Pancreas (tissue), 10 donors: ENCODE measurements around the gene KIF5C. TPM values are rescaled to one million over a fixed set of nuclear protein-coding genes. Genes with fewer than 3 reads are reported as not detected.
A peak's percentile ranks its signal among the peaks of the same experiment; 100 is the strongest.

Source experiments
- ATAC-seq, 4 donors: fragments of 200-7000 bp; cut with Tn5 transposase; one replicate each; pipeline versions ENCODE4 v1.8.0 to v1.9.1; 2020; ENCODE audit warnings: mild to moderate bottlenecking in 4 of 4, moderate library complexity in 4 of 4
- DNase-seq, 6 donors: peaks; one replicate each; pipeline ENCODE4 v3.0.0-alpha.2; 2020
- FAIRE-seq: peaks from 2 replicates; lab custom pipeline; 2012; peaks lifted over from hg19 to GRCh38; lab: Jason Lieb, UNC
- H3K27ac ChIP-seq, 4 donors: fragments of 200-600 bp; sonication (generic); 1 replicate in 3 of 4; 2 replicates in 1 of 4; pipeline versions ENCODE4 v1.5.0 to v1.8.0; 2020
- H3K27me3 ChIP-seq, 4 donors: fragments of 200-600 bp; one replicate each; pipeline ENCODE4 v1.8.0; 2021
- H3K36me3 ChIP-seq, 3 donors: fragments of 200-600 bp; sonication (generic) in 1 of 3; one replicate each; pipeline versions ENCODE4 v1.5.0 to v1.8.0; 2020 to 2021
- H3K4me1 ChIP-seq, 3 donors: fragments of 200-600 bp; one replicate each; pipeline ENCODE4 v1.8.0; 2021
- H3K4me3 ChIP-seq, 4 donors: fragments of 200-600 bp; sonication (generic) in 2 of 4; one replicate each; pipeline versions ENCODE4 v1.5.0 to v1.8.0; 2020 to 2021
- H3K9me3 ChIP-seq, 4 donors: fragments of 200-600 bp; one replicate each; pipeline ENCODE4 v1.8.0; 2021
- WGBS, 2 donors: extraction: QIAGEN DNeasy Blood & Tissue Kit; methylation state at CpG; one replicate each; pipeline ENCODE4 v1.1.7; 2013; 5-methylcytosine and 5-hydroxymethylcytosine counted together
- intact Hi-C, 3 donors: fragments of 100-400 bp; cut with DNase I; formaldehyde crosslinking; loops; one replicate each; pipeline versions ENCODE4 v1.11.1 to v1.14.2; 2022
- polyA plus RNA-seq, 2 donors: library from polyadenylated mRNA; stranded (reverse); fragments of 200-250 nt; gene quantifications; one replicate each; pipeline ENCODE4 v1.2.3, GENCODE V29; 2013
- total RNA-seq, 6 donors: library from RNA; stranded (reverse); fragmentation: NEBNext Ultra II Directional in 4 of 6; extraction: Animal tissue kit (Norgen Biotek cat#: 25700) in 4 of 6; gene quantifications; one replicate each; pipeline versions ENCODE4 v1.2.1 to v1.2.4, GENCODE V29; 2021 to 2023
- TF ChIP-seq, protein P1 (sequence below), 4 donors: fragments of 200-600 bp; sonication (generic) in 3 of 4; IDR thresholded peaks; one replicate each; pipeline versions ENCODE4 v1.5.0 to v1.8.0; 2021; ENCODE audit warnings: antibody characterized with exemption in 4 of 4
- donor health status: healthy with polysubstance abuse.
- donor health status: DM: no; HTN: no; CAD: no; lungs with moderate emphysema.
- donor health status: DM: no; HTN: no; CAD: no.
- donor health status: control.
- donor health status: control.
- donor health status: Bipolar disorder and iron deficiency.
- donor health status: DM: yes; HTN: yes; CAD: no.
- donor health status: DM: no; HTN: no; CAD: no.
- donor health status: DM: no; HTN: no; CAD: no.
- donor health status: DM: yes; HTN: yes; CAD: no.

Gene KIF5C
- total and polyA plus RNA-seq, 8 donors, result 0.88 to 10.2 (median 2.8) TPM

DNA sequence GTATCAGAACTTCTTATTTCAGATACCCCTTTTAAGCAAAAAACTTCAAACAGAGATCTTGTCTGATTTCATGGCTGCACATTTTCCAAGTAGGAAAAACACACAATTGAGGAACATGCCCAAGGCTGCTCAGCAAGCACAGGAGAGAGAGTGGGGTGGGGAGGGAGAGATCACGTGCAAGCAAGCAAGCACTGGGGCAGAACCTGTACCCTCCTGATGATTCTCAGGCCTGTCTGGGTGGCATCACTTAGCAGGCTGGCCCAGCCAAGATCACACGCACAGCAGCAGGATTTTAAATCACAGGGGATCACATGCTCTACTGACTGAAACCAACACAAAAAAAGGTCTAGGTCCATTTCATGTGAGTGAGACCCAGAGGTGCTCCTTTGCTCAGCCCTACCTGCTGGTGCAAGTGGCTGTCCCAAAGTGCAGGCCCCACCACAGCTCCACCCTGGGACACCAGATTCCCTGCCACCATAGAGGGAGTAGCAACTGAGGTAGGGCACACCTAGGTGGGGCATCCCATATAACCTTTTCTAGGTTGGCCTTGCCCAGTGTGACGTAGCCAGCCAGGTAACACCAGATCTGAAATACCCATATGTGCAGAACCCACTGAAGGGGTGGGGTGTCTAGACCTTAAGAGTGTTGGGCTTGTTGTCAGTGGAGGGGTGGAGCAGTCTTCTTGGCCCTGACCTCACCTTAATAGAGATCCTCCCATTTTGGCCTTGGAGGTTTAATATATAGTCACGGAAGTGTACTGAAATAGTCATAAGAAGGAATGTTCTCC, 161.7 kb downstream of the KIF5C start:
- no peak for ATAC-seq
- Histone ChIP-seq H3K36me3 (no peaks in the 10 kb centered on the region), H3K27me3 (no peaks in the 10 kb centered on the region), H3K4me3 (no peak overlapping the region), H3K9me3 (no peaks in the 10 kb centered on the region), H3K27ac (no peak overlapping the region), H3K4me1 (no peaks in the 10 kb centered on the region)
- WGBS, 2 donors, result 57 to 62% methylated on average over 4 of the region's 4 CpGs
- intact Hi-C loops, result no loop called here
- FAIRE-seq, result no peak
- DNase-seq, result no peak
- TF ChIP-seq, protein P1, sequence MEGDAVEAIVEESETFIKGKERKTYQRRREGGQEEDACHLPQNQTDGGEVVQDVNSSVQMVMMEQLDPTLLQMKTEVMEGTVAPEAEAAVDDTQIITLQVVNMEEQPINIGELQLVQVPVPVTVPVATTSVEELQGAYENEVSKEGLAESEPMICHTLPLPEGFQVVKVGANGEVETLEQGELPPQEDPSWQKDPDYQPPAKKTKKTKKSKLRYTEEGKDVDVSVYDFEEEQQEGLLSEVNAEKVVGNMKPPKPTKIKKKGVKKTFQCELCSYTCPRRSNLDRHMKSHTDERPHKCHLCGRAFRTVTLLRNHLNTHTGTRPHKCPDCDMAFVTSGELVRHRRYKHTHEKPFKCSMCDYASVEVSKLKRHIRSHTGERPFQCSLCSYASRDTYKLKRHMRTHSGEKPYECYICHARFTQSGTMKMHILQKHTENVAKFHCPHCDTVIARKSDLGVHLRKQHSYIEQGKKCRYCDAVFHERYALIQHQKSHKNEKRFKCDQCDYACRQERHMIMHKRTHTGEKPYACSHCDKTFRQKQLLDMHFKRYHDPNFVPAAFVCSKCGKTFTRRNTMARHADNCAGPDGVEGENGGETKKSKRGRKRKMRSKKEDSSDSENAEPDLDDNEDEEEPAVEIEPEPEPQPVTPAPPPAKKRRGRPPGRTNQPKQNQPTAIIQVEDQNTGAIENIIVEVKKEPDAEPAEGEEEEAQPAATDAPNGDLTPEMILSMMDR (IDR thresholded peaks at IDR 0.05), result no peak

DNA sequence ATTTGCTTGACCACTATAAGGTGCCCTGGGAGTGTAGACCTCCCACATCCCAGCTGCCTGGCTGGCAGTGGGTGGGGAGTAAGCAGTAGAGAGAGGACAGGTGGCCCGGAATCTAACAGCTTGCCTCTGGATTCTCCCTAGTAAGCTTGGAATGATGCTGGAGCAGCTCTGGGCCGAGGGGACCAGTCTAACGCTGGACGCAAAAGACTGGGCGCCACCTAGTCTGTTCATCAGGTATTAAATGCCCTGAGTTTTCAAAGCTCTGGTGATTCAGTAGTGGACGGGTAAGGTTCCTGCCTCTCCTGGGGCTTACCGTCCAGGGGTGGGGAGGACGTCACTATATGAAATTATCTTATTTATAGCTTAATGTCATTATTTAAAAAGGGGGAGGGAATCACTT, 162.8 kb downstream of the KIF5C start:
- Histone ChIP-seq H3K4me3 (peak overlapping the region in 3 of 4 donors; percentile 33 to 57 (median 49)), H3K4me1 (no peaks in the 10 kb centered on the region), H3K36me3 (no peaks in the 10 kb centered on the region), H3K27me3 (no peaks in the 10 kb centered on the region), H3K27ac (peak overlapping the region in 1 of 4 donors; percentile 40), H3K9me3 (no peaks in the 10 kb centered on the region)
- WGBS, 2 donors, result 13 to 14% methylated on average over 8 of the region's 8 CpGs
- peak in 4 of 6 donors; percentile 25 to 46 (median 42) for DNase-seq
- ATAC-seq, result peak; percentile 78 to 87 (median 80)
- intact Hi-C loops, result no loop called here
- no peak for FAIRE-seq
- TF ChIP-seq, protein P1 (IDR thresholded peaks at IDR 0.05), result peak in 1 of 4 donors; percentile 9

DNA sequence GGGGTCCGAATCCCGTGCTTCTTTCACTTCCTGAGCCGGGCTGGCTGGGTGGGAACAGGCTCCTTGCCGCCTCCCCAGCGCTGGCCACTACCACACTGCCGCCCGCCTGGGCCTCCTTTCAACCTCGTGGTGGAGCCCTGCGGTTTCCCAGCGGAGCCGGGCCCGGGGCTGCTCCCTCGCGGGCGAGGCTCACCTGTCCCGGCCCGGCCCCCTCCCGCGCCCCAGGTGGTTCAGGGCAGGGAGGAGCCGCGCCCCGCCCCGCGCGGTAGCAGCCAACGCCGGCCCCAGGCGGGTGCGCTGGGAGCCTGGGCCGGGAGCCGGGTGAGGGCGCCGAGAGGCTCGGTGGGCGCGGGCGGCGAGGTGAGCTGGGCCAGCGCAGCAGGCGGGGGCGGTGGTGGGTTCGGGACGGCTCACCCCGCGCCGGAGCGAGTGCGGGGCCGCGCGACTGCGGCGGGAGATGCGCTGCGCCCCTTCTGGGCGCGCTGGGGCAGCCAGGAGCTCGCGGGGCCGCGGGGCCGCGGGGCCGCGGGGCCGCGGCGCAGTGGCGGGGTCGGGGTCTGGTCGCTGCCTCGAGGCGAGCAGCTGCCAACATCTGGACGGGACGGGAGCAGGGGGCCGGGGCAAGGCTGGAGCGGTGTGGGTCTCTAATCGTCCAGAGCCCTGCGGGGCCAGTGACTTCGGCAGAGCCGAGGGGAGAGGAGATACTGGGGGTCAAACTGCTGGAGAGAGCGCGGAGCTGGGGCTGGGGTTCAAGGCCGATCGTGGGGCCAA, 163.6 kb downstream of the KIF5C start, which contains the start of gene LYPD6B:
Gene LYPD6B (plus strand): TSS at position 258 of the 771 bp plus-strand sequence. CDS start 92,250 bp downstream, outside the sequence.
- no peak for FAIRE-seq
- H3K9me3 ChIP-seq, result no peaks in the 10 kb centered on the region
- H3K36me3 ChIP-seq, result no peaks in the 10 kb centered on the region
- DNase-seq, result peak; percentile 69 to 88 (median 80)
- intact Hi-C loops, result no loop called here
- WGBS, 2 donors, result 0 to 1% methylated on average over 47 to 85 of the region's 85 CpGs
- ATAC-seq, result peak; percentile 91 to 93 (median 92)
- H3K27ac ChIP-seq, result peak within 1 kb of the TSS in 2 of 4 donors; percentile 40 to 52
- H3K27me3 ChIP-seq, result no peaks in the 10 kb centered on the region
- TF ChIP-seq, protein P1 (IDR thresholded peaks at IDR 0.05), result no peak
- no peaks in the 10 kb centered on the region for H3K4me1 ChIP-seq
- peak within 1 kb of the TSS; percentile 33 to 57 (median 46) for H3K4me3 ChIP-seq

DNA sequence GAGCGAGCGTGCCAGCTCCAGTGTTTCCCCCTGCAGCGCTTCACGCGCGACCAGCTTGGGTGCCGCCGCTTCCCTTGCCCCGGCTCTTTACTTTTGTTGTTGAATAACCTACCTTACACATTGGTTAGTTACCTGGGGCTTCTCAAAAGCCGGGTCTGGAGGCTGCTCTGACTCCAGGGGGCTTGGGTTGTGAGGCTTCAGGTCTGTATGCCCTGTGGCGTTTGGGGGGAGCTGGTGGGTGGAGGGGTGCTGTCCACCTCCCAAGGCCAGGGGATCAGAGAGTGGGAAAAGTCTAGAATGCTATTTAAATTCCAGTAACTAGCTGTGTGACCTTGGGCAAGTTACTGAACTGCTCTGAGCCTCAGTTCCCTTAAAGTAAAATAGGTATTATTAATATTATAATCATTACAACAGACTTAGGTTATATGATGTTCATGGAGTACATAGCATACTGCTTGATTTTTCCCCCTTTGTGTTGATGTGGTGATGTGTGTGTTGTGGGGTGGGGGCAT, 164.2 kb downstream of the KIF5C start:
- FAIRE-seq, result no peak
- peak in 1 of 6 donors; percentile 70 for DNase-seq
- WGBS, 2 donors, result 13 to 14% methylated on average over 11 of the region's 11 CpGs
- H3K4me1 ChIP-seq, result no peaks in the 10 kb centered on the region
- no peaks in the 10 kb centered on the region for H3K9me3 ChIP-seq
- H3K4me3 ChIP-seq, result peak overlapping the region; percentile 33 to 57 (median 46)
- H3K36me3 ChIP-seq, result no peaks in the 10 kb centered on the region
- H3K27ac ChIP-seq, result peak overlapping the region in 1 of 4 donors; percentile 4
- intact Hi-C loops, result no loop called here
- ATAC-seq, result peak in 2 of 4 donors; percentile 3 to 9
- TF ChIP-seq, protein P1 (IDR thresholded peaks at IDR 0.05), result no peak
- H3K27me3 ChIP-seq, result no peaks in the 10 kb centered on the region
